Endodermal cell (in vitro differentiated cells): ENCODE measurements around the gene PCDHA9. TPM values are rescaled to one million over a fixed set of nuclear protein-coding genes. Genes with fewer than 3 reads are reported as not detected.
A peak's percentile ranks its signal among the peaks of the same experiment; 100 is the strongest.

Experiments
- DNase-seq: peaks from one replicate; pipeline ENCODE4 v3.0.0-alpha.2; 2017
- H3K27ac ChIP-seq: 2 replicates; pipeline ENCODE4 v1.5.1; 2013; ENCODE audit warnings: mild to moderate bottlenecking, low read depth, low read length, moderate library complexity
- H3K27me3 ChIP-seq: 2 replicates; pipeline ENCODE4 v1.6.1; 2013; ENCODE audit warnings: mild to moderate bottlenecking, low read length, moderate library complexity; ENCODE audit not compliant: insufficient read depth, control insufficient read depth, poor library complexity, severe bottlenecking
- H3K36me3 ChIP-seq: 2 replicates; pipeline ENCODE4 v1.7.0; 2013; ENCODE audit warnings: mild to moderate bottlenecking, low read length, moderate library complexity; ENCODE audit not compliant: control insufficient read depth, insufficient read depth
- H3K4me1 ChIP-seq: one replicate; pipeline ENCODE4 v1.7.0; 2013; ENCODE audit warnings: low read length; ENCODE audit not compliant: control insufficient read depth, insufficient read depth
- H3K4me3 ChIP-seq: 2 replicates; pipeline ENCODE4 v1.5.1; 2013; ENCODE audit warnings: mild to moderate bottlenecking, low read length, moderate library complexity
- H3K9ac ChIP-seq: 2 replicates; pipeline ENCODE4 v1.6.1; 2013; ENCODE audit warnings: mild to moderate bottlenecking, low read length, moderate library complexity; ENCODE audit not compliant: poor library complexity, severe bottlenecking; ENCODE audit errors: extremely low read depth
- H3K9me3 ChIP-seq: 2 replicates; pipeline ENCODE4 v1.6.1; 2013; ENCODE audit warnings: mild to moderate bottlenecking, low read length, moderate library complexity; ENCODE audit not compliant: control insufficient read depth
- H3K27ac Mint-ChIP-seq: 2 replicates; pipeline ENCODE4 v1.8.0; 2020; ENCODE audit warnings: mixed read lengths
- H3K27me3 Mint-ChIP-seq: 2 replicates; pipeline ENCODE4 v1.8.0; 2021; ENCODE audit warnings: mild to moderate bottlenecking, mixed read lengths; ENCODE audit not compliant: insufficient read depth
- H3K36me3 Mint-ChIP-seq: 2 replicates; pipeline ENCODE4 v1.8.0; 2020; ENCODE audit warnings: low read depth, mixed read lengths
- H3K4me1 Mint-ChIP-seq: 2 replicates; pipeline ENCODE4 v1.8.0; 2020; ENCODE audit warnings: mixed read lengths
- H3K4me3 Mint-ChIP-seq: 2 replicates; pipeline ENCODE4 v1.8.0; 2020; ENCODE audit warnings: mild to moderate bottlenecking, moderate library complexity, mixed read lengths
- H3K9me3 Mint-ChIP-seq: 2 replicates; pipeline ENCODE4 v1.8.0; 2020; ENCODE audit warnings: mild to moderate bottlenecking, mixed read lengths
- WGBS, 2 experiments: methylation state at CpG; one replicate each; pipeline versions ENCODE4 v1.1.5 to v1.1.7; 2013; ENCODE audit warnings: missing lambda C conversion rate in 2 of 2, mixed read lengths in 1 of 2; ENCODE audit not compliant: insufficient coverage in 1 of 2, insufficient read length in 1 of 2; 5-methylcytosine and 5-hydroxymethylcytosine counted together
- total RNA-seq, 2 donors: library from RNA; stranded (reverse); fragmentation: NEBNext Ultra II Directional in 1 of 2; extraction: Animal tissue kit (Norgen Biotek cat#: 25700) in 1 of 2; gene quantifications; 2 replicates in 1 of 2; 3 replicates in 1 of 2; pipeline ENCODE4 v1.2.1, GENCODE V29; 2021
- TF ChIP-seq, protein P1 (sequence below): fragments of 200-600 bp; sonication (generic); conservative IDR thresholded peaks from 2 replicates; pipeline ENCODE4 v1.5.0; 2021; ENCODE audit warnings: antibody characterized with exemption, mild to moderate bottlenecking

The PCDHA9 gene
- total RNA-seq, 2 donors from 2014 or later, result 0.60 to 2.6 TPM

DNA sequence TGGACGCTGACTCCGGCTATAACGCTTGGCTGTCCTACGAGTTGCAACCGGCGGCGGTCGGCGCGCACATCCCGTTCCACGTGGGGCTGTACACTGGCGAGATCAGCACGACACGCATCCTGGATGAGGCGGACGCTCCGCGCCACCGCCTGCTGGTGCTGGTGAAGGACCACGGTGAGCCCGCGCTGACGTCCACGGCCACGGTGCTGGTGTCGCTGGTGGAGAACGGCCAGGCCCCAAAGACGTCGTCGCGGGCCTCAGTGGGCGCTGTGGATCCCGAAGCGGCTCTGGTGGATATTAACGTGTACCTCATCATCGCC, 29.0 kb downstream of the PCDHA9 start:
- Histone ChIP-seq H3K9ac (no peak overlapping the region), H3K9me3 (no peaks in the 10 kb centered on the region), H3K27me3 (no peaks in the 10 kb centered on the region), H3K27ac (no peak overlapping the region), H3K4me3 (no peak overlapping the region), H3K4me1 (no peaks in the 10 kb centered on the region), H3K36me3 (peaks cover 25% of the 10 kb centered on the region)
- H3K4me3 Mint-ChIP-seq, result no peak overlapping the region
- H3K4me1 Mint-ChIP-seq, result peaks cover 8% of the 10 kb centered on the region
- H3K27me3 Mint-ChIP-seq, result no peaks in the 10 kb centered on the region
- H3K36me3 Mint-ChIP-seq, result peaks cover 23% of the 10 kb centered on the region
- no peak for DNase-seq
- no peaks in the 10 kb centered on the region for H3K9me3 Mint-ChIP-seq
- no peak overlapping the region for H3K27ac Mint-ChIP-seq
- 96 to 97% methylated on average over 26 to 37 of the region's 37 CpGs for WGBS, 2 experiments
- TF ChIP-seq, protein P1, sequence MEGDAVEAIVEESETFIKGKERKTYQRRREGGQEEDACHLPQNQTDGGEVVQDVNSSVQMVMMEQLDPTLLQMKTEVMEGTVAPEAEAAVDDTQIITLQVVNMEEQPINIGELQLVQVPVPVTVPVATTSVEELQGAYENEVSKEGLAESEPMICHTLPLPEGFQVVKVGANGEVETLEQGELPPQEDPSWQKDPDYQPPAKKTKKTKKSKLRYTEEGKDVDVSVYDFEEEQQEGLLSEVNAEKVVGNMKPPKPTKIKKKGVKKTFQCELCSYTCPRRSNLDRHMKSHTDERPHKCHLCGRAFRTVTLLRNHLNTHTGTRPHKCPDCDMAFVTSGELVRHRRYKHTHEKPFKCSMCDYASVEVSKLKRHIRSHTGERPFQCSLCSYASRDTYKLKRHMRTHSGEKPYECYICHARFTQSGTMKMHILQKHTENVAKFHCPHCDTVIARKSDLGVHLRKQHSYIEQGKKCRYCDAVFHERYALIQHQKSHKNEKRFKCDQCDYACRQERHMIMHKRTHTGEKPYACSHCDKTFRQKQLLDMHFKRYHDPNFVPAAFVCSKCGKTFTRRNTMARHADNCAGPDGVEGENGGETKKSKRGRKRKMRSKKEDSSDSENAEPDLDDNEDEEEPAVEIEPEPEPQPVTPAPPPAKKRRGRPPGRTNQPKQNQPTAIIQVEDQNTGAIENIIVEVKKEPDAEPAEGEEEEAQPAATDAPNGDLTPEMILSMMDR, result no peak

DNA sequence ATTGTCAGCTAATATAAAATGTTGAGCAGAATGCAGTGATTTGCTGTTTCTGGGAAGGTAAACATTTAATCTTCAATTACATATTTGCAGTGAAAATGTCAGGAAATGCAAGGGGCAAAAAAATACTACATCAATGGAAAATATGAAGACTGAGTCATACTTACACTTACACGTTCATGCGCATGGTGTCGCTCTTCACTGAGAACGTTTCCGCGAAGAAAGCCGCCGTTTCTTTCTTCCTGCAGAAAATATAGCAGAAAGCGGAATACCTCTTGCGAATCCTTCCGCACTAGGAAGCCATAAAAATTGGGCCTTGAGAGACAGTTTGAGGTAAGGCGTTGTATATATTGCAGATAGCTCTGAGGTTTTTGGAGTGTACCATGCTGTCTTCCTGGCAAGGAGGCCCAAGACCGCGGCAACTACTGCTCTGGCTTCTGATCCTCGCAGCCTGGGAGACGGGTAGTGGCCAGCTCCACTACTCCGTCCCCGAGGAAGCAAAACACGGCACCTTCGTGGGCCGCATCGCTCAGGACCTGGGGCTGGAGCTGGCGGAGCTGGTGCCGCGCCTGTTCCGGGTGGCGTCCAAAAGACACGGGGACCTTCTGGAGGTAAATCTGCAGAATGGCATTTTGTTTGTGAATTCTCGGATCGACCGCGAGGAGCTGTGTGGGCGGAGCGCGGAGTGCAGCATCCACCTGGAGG, 33.9 kb downstream of the PCDHA9 start, which contains the start of gene PCDHA13:
Gene PCDHA13 (plus strand): TSS at position 236 of the 702 bp plus-strand sequence. CDS start 145 bp downstream, at position 381.
- Histone ChIP-seq H3K4me3 (peak within 1 kb of the TSS; percentile 40), H3K27me3 (no peaks in the 10 kb centered on the region), H3K36me3 (peaks cover 16% of the 10 kb centered on the region), H3K9ac (no peak within 1 kb of the TSS), H3K4me1 (no peaks in the 10 kb centered on the region), H3K9me3 (peaks cover 4% of the 10 kb centered on the region), H3K27ac (no peak within 1 kb of the TSS)
- Mint-ChIP-seq H3K4me1 (no peaks in the 10 kb centered on the region), H3K36me3 (peaks cover 23% of the 10 kb centered on the region), H3K4me3 (peak within 1 kb of the TSS; percentile 41), H3K9me3 (peaks cover 5% of the 10 kb centered on the region), H3K27me3 (no peaks in the 10 kb centered on the region), H3K27ac (no peak within 1 kb of the TSS)
- 76 to 85% methylated on average over 17 to 29 of the region's 35 CpGs for WGBS, 2 experiments
- DNase-seq, result peak; percentile 64
- TF ChIP-seq, protein P1, result peak; percentile 62

DNA sequence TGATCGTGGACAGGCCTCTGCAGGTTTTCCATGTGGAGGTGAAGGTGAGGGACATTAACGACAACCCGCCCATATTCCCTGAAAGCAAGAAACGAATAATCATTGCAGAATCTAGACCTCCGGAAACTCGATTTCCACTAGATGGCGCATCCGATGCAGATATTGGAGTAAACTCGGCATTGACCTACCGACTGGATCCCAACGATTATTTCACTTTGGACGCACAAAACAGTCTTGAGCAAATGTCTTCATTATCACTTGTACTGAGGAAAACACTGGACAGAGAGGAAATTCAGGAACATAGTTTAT, 34.4 kb downstream of the PCDHA9 start:
- Mint-ChIP-seq H3K36me3 (peaks cover 22% of the 10 kb centered on the region), H3K27me3 (no peaks in the 10 kb centered on the region), H3K4me3 (peak overlapping the region; percentile 41), H3K4me1 (no peaks in the 10 kb centered on the region), H3K27ac (no peak overlapping the region), H3K9me3 (peaks cover 5% of the 10 kb centered on the region)
- H3K27me3 ChIP-seq, result no peaks in the 10 kb centered on the region
- peak; percentile 80 for DNase-seq
- peaks cover 4% of the 10 kb centered on the region for H3K9me3 ChIP-seq
- TF ChIP-seq, protein P1, result peak; percentile 70
- peaks cover 16% of the 10 kb centered on the region for H3K36me3 ChIP-seq
- H3K4me1 ChIP-seq, result no peaks in the 10 kb centered on the region
- H3K9ac ChIP-seq, result no peak overlapping the region
- 78 to 83% methylated on average over 5 to 12 of the region's 12 CpGs for WGBS, 2 experiments
- no peak overlapping the region for H3K27ac ChIP-seq
- peak overlapping the region; percentile 40 for H3K4me3 ChIP-seq
